ENCODE results near the gene KCNMB2. TPM values are rescaled to one million over a fixed set of nuclear protein-coding genes. Genes with fewer than 3 reads are reported as not detected.

Gene KCNMB2
- total and polyA plus RNA-seq, 8 donors = 0.48 to 3.7 (median 1.8) TPM; not detected in 4

DNA sequence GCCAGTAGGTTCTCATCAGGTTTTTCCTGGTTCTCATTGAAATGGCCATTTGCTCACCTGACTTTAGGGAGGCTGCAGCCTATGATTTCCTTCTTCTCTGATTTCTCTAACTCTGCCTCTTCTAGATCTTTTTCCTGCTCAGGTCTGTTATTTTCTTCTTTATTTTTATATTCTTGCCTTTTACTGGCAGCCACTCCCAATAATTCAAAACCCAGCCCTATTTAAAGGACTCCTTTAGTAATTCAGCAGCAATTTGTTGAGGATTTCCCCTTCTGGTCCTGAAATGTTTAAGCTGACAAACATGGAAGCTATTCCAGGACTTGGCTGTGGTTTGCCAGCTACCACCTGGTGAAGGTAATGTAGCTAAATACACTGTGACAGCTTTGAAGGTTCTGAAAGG, 333.8 kb downstream of the KCNMB2 start:
- Histone ChIP-seq H3K9me3 (no peaks in the 10 kb centered on the region), H3K27ac (no peak overlapping the region), H3K4me1 (peaks cover 0 to 10% (median 0%) of the 10 kb centered on the region in 4 donors), H3K27me3 (no peaks in the 10 kb centered on the region), H3K36me3 (no peaks in the 10 kb centered on the region), H3K4me3 (no peak overlapping the region)
- intact Hi-C loops (cut with DNase I; ENCODE audit: low total_unique reads) = no loop called here
- no peak for TF ChIP-seq POLR2A (IDR thresholded peaks at IDR 0.05)
- TF ChIP-seq EP300 (IDR thresholded peaks at IDR 0.05) = no peak
- TF ChIP-seq POLR2AphosphoS5 (IDR thresholded peaks at IDR 0.05) = no peak
- TF ChIP-seq, protein P1, sequence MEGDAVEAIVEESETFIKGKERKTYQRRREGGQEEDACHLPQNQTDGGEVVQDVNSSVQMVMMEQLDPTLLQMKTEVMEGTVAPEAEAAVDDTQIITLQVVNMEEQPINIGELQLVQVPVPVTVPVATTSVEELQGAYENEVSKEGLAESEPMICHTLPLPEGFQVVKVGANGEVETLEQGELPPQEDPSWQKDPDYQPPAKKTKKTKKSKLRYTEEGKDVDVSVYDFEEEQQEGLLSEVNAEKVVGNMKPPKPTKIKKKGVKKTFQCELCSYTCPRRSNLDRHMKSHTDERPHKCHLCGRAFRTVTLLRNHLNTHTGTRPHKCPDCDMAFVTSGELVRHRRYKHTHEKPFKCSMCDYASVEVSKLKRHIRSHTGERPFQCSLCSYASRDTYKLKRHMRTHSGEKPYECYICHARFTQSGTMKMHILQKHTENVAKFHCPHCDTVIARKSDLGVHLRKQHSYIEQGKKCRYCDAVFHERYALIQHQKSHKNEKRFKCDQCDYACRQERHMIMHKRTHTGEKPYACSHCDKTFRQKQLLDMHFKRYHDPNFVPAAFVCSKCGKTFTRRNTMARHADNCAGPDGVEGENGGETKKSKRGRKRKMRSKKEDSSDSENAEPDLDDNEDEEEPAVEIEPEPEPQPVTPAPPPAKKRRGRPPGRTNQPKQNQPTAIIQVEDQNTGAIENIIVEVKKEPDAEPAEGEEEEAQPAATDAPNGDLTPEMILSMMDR (IDR thresholded peaks at IDR 0.05) = no peak
- DNase-seq = no peak

DNA sequence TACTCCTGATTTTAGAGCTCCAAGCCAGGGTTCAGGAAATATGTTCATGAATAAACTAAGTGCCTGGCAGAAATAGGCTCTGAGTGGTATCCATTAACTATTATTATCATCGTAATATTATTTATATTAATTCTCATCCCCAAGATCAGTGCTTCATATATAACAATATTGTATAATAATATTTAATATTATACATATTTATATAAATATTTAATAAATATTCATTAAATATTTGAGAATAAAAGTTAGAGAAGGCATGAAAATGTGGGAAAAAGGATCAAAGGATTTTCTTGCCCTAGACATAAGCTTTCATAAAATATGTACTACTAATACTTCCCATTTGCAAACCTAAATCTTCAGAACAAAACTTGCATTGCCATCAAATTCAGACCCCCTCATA, 338.9 kb downstream of the KCNMB2 start:
- no peak for DNase-seq
- H3K27me3 ChIP-seq = no peaks in the 10 kb centered on the region
- peaks cover 0 to 9% (median 0%) of the 10 kb centered on the region in 4 donors for H3K4me1 ChIP-seq
- no peaks in the 10 kb centered on the region for H3K9me3 ChIP-seq
- intact Hi-C loops (cut with DNase I; ENCODE audit: low total_unique reads) = no loop called here
- WGBS, 5 donors = 74 to 92% (median 81%) methylated on average over 1 of the region's 1 CpG
- no peaks in the 10 kb centered on the region for H3K36me3 ChIP-seq
- TF ChIP-seq POLR2A (IDR thresholded peaks at IDR 0.05) = no peak
- no peak for TF ChIP-seq EP300 (IDR thresholded peaks at IDR 0.05)
- TF ChIP-seq POLR2AphosphoS5 (IDR thresholded peaks at IDR 0.05) = no peak
- TF ChIP-seq, protein P1 (IDR thresholded peaks at IDR 0.05) = no peak
- no peak overlapping the region for H3K27ac ChIP-seq
- H3K4me3 ChIP-seq = no peak overlapping the region

DNA sequence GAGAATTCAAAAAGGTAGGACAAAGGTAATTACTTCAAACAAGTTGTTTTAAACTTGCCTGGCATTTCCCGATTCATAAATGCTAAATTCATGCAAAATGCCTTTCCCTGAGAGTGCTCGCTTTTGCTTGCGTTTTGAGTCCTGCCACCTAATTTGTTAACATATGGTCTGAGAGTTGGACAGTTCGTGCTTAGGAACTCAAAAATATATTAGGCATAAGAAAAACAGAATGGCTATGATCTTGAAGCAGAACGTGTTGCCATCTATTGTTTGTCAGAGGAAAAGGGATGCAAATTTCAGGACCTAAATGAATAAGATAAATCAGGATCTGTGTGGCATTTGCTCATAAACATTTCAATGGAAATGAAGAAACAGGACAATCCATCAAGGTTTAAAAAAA, 339.6 kb downstream of the KCNMB2 start:
- Histone ChIP-seq H3K9me3 (no peaks in the 10 kb centered on the region), H3K4me3 (no peak overlapping the region), H3K36me3 (no peaks in the 10 kb centered on the region), H3K27ac (no peak overlapping the region), H3K4me1 (peaks cover 0 to 2% (median 0%) of the 10 kb centered on the region in 4 donors), H3K27me3 (no peaks in the 10 kb centered on the region)
- DNase-seq = no peak
- no peak for TF ChIP-seq POLR2A (IDR thresholded peaks at IDR 0.05)
- TF ChIP-seq, protein P1 (IDR thresholded peaks at IDR 0.05) = no peak
- TF ChIP-seq POLR2AphosphoS5 (IDR thresholded peaks at IDR 0.05) = no peak
- no peak for TF ChIP-seq EP300 (IDR thresholded peaks at IDR 0.05)
- 55 to 65% (median 64%) methylated on average over 5 of the region's 5 CpGs for WGBS, 5 donors
- intact Hi-C loops (cut with DNase I; ENCODE audit: low total_unique reads) = no loop called here

DNA sequence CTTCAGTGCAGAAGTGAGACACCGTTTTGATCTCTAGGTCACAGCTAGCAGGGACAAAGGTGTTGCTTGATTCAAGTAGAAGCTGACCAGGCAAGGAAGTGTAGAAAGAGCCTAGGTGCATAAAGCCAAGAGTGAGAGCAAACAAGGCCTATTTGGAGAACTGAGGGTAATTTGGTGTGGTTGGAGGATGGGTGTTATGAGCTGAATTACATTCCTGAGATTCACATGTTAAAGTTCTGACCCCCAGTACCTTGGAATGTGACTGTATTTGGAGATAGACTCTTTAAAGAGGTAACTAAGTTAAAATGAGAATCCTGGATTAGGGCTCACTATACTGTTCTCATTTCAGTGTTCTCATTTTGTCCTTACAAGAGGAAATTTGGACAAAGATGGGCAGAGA, 344.0 kb downstream of the KCNMB2 start:
- intact Hi-C loops (cut with DNase I; ENCODE audit: low total_unique reads) = no loop called here

More for the DNA sequence above, 344.0 kb downstream of the KCNMB2 start:
- no peaks in the 10 kb centered on the region for H3K36me3 ChIP-seq
- H3K4me1 ChIP-seq = no peaks in the 10 kb centered on the region
- WGBS, 5 donors = 33 to 57% (median 46%) methylated on average over 1 of the region's 1 CpG
- DNase-seq = no peak
- no peak overlapping the region for H3K27ac ChIP-seq
- no peaks in the 10 kb centered on the region for H3K27me3 ChIP-seq
- no peak overlapping the region for H3K4me3 ChIP-seq
- TF ChIP-seq EP300 (IDR thresholded peaks at IDR 0.05) = no peak
- no peak for TF ChIP-seq POLR2AphosphoS5 (IDR thresholded peaks at IDR 0.05)
- TF ChIP-seq, protein P1 (IDR thresholded peaks at IDR 0.05) = no peak
- TF ChIP-seq POLR2A (IDR thresholded peaks at IDR 0.05) = no peak
- H3K9me3 ChIP-seq = no peaks in the 10 kb centered on the region

All from stomach (tissue), 9 donors.